DND-41 (cell line): ENCODE results near the gene ALDH1A3.

Experiments
- CTCF ChIP-seq: IDR thresholded peaks from 2 replicates; pipeline ENCODE4 v1.5.1; 2012; ENCODE audit warnings: borderline replicate concordance, low read length, moderate library complexity, mild to moderate bottlenecking; ENCODE audit not compliant: poor library complexity, severe bottlenecking; ENCODE audit errors: extremely low read depth
- EZH2 ChIP-seq: IDR thresholded peaks from 3 replicates; pipeline ENCODE4 v1.6.1; 2012; ENCODE audit warnings: borderline replicate concordance, low read depth, mild to moderate bottlenecking, moderate library complexity, low read length, inconsistent platforms; ENCODE audit not compliant: severe bottlenecking

- TF ChIP-seq EZH2 (no peak), CTCF (no peak)
Observed at GRCh38 chr15:100885116-100885515, 5.5 kb downstream of the ALDH1A3 start.
